ENCODE measurements around the gene SIGLEC9. TPM values are rescaled to one million over a fixed set of nuclear protein-coding genes. Genes with fewer than 3 reads are reported as not detected.

Gene SIGLEC9
- total and polyA plus RNA-seq, 10 of the 15 experiments (the other 5 are each of a cell fraction or from before 2014, with no cell fraction given), result 0.10 TPM; not detected in 9

- Histone ChIP-seq H3K9ac (ENCODE audit: control insufficient read depth, insufficient read depth, low read length) (no peak overlapping the region), H4K20me1 (ENCODE audit: control insufficient read depth, insufficient read depth) (no peaks in the 10 kb centered on the region), H3K36me3 (ENCODE audit: control insufficient read depth in 2 of 2, insufficient read depth in 2 of 2, low read length in 1 of 2) (no peaks in the 10 kb centered on the region), H3K4me2 (ENCODE audit: control insufficient read depth, insufficient read depth) (no peak overlapping the region), H3K27me3 (replicated peaks in 1 of 2; ENCODE audit: control insufficient read depth in 2 of 2, insufficient read depth in 2 of 2, low read length in 1 of 2) (no peaks in the 10 kb centered on the region), H3K4me3 (no peak overlapping the region), H3K9me3 (replicated peaks; ENCODE audit: control insufficient read depth, insufficient read depth, low read length) (no peaks in the 10 kb centered on the region), H2AFZ (ENCODE audit: control insufficient read depth, low read depth, low read length) (no peak overlapping the region), H3K79me2 (ENCODE audit: control insufficient read depth, insufficient read depth, low read length) (no peaks in the 10 kb centered on the region), H3K27ac (ENCODE audit: control insufficient read depth, insufficient read depth) (no peak overlapping the region), H3K4me1 (ENCODE audit: control insufficient read depth, insufficient read depth, low read length) (no peaks in the 10 kb centered on the region)
- BruUV-seq (replicated peaks), result no TSS peak
- RAD21 ChIA-PET (ENCODE audit: unreplicated experiment), result no interaction called here
- ATAC-seq (no peak), DNase-seq (ENCODE audit: low read depth, low spot score) (no peak), FAIRE-seq (no peak)
- in situ Hi-C loops (cut with MboI), result loop anchor here (10.0 kb wide), 1 partner anchor 155 kb away; no protein-coding TSS in a partner anchor
- TF ChIP-seq NFYB (IDR thresholded peaks at IDR 0.05; ENCODE audit: insufficient read depth, low read depth, low read length) (no peak), MLLT1 (IDR thresholded peaks at IDR 0.05) (no peak), ZZZ3 (IDR thresholded peaks at IDR 0.05; ENCODE audit: control insufficient read depth, insufficient read length, low read depth) (no peak), SMARCA5 (IDR thresholded peaks at IDR 0.05) (no peak), YBX1 (IDR thresholded peaks at IDR 0.05) (no peak), EZH2 (IDR thresholded peaks at IDR 0.05; ENCODE audit: borderline replicate concordance, control insufficient read depth, low read depth, low read length) (no peak), POLR2AphosphoS2 (IDR thresholded peaks at IDR 0.05; ENCODE audit: low read depth, low read length) (no peak), ESRRA (IDR thresholded peaks at IDR 0.05; ENCODE audit: low read length) (no peak), ZNF384 (IDR thresholded peaks at IDR 0.05; ENCODE audit: borderline replicate concordance, low read depth, low read length) (no peak), ETV6 (conservative IDR thresholded peaks at IDR 0.05 in 1 of 2, IDR thresholded peaks at IDR 0.05 in 1 of 2; ENCODE audit: borderline replicate concordance in 1 of 2, low read depth in 1 of 2) (no peak)
- POLR2A ChIA-PET, result no interaction called here
- intact Hi-C loops (cut with micrococcal nuclease; ENCODE audit: unreplicated experiment), result loop anchor here (5.0 kb wide), 1 partner anchor 157 kb away; no protein-coding TSS in a partner anchor
- SMC1A ChIA-PET (ENCODE audit: uncharacterized antibody, unreplicated experiment), result no interaction called here
- CTCF ChIA-PET, result no interaction called here
- WGBS (ENCODE audit: insufficient coverage, insufficient replicate concordance, low lambda C conversion rate, missing lambda C conversion rate), result 77% methylated on average over 17 of the region's 17 CpGs
These were observed 34.9 kb upstream of the SIGLEC9 start for GRCh38 chr19:51089786-51090185.
